Fibroblast of lung (primary cell): ENCODE data around the gene TGIF1. TPM values are rescaled to one million over a fixed set of nuclear protein-coding genes. Genes with fewer than 3 reads are reported as not detected.

ENCODE experiments used
- DNase-seq, 2 donors: peaks; one replicate each; pipeline versions ENCODE4 v3.0.0 to v3.0.0-alpha.2; 2010; ENCODE audit warnings: low read depth in 2 of 2
- H2AFZ ChIP-seq: 2 replicates; pipeline ENCODE4 v1.5.1; 2012; ENCODE audit warnings: low read length, control low read depth, inconsistent platforms
- H3K27ac ChIP-seq: 2 replicates; pipeline ENCODE4 v1.5.1; 2011; ENCODE audit warnings: low read length, control low read depth; ENCODE audit not compliant: insufficient read depth
- H3K27me3 ChIP-seq: 2 replicates; pipeline ENCODE4 v1.5.1; 2011; ENCODE audit warnings: mild to moderate bottlenecking, low read length; ENCODE audit not compliant: control insufficient read depth, insufficient read depth
- H3K36me3 ChIP-seq: 2 replicates; pipeline ENCODE4 v1.5.1; 2011; ENCODE audit warnings: low read length; ENCODE audit not compliant: control insufficient read depth, insufficient read depth
- H3K4me1 ChIP-seq: 2 replicates; pipeline ENCODE4 v1.5.1; 2011; ENCODE audit warnings: low read length; ENCODE audit not compliant: control insufficient read depth, insufficient read depth; ENCODE audit errors: extremely low read depth
- H3K4me2 ChIP-seq: 2 replicates; pipeline ENCODE4 v1.5.1; 2011; ENCODE audit warnings: low read length, control low read depth; ENCODE audit not compliant: insufficient read depth; ENCODE audit errors: extremely low read depth
- H3K4me3 ChIP-seq, 4 experiments: fragments of 200-600 bp in 1 of 4; sonication (generic) in 1 of 4; replicated peaks in 1 of 4; 2 replicates each; pipeline ENCODE4 v1.5.1; 2011 to 2016; ENCODE audit warnings: low read length in 4 of 4, low read depth in 3 of 4, mild to moderate bottlenecking in 3 of 4, control low read depth in 2 of 4, inconsistent platforms in 1 of 4, mixed read lengths in 1 of 4; ENCODE audit not compliant: insufficient read depth in 1 of 4; ENCODE audit errors: control extremely low read depth in 1 of 4
- H3K79me2 ChIP-seq: 2 replicates; pipeline ENCODE4 v1.5.1; 2012; ENCODE audit warnings: mild to moderate bottlenecking, low read length, inconsistent platforms; ENCODE audit not compliant: control insufficient read depth, insufficient read depth
- H3K9ac ChIP-seq: 2 replicates; pipeline ENCODE4 v1.5.1; 2011; ENCODE audit warnings: mild to moderate bottlenecking, low read length, control low read depth; ENCODE audit not compliant: insufficient read depth
- H3K9me3 ChIP-seq: 2 replicates; pipeline ENCODE4 v1.5.1; 2012; ENCODE audit warnings: low read depth, low read length; ENCODE audit not compliant: control insufficient read depth, insufficient read depth
- H4K20me1 ChIP-seq: 2 replicates; pipeline ENCODE4 v1.5.1; 2011; ENCODE audit warnings: low read length; ENCODE audit not compliant: control insufficient read depth, insufficient read depth; ENCODE audit errors: extremely low read depth
- EZH2 ChIP-seq: IDR thresholded peaks from 2 replicates; pipeline ENCODE4 v1.5.1; 2012; ENCODE audit warnings: low read length, control low read depth, mild to moderate bottlenecking; ENCODE audit errors: missing control alignments
- polyA plus RNA-seq, 2 donors: library from polyadenylated mRNA; depleted of rRNA in 1 of 2; stranded (reverse) in 1 of 2; unstranded in 1 of 2; fragments of >200 nt; gene quantifications; 2 replicates each; pipeline ENCODE4 v1.2.1, GENCODE V29; 2011 to 2012; ENCODE audit warnings: missing spikeins in 1 of 2
- total RNA-seq: library from RNA; depleted of rRNA; stranded (reverse); fragments of >200 nt; gene quantifications from 2 replicates; pipeline ENCODE4 v1.2.1, GENCODE V29; 2014
- TF ChIP-seq, protein P1 (sequence below), 2 donors: IDR thresholded peaks in 1 of 2; conservative IDR thresholded peaks in 1 of 2; 1 replicate in 1 of 2; 2 replicates in 1 of 2; pipeline ENCODE4 v1.5.1; 2011 to 2012; ENCODE audit warnings: low read length in 2 of 2, control low read depth in 1 of 2, inconsistent platforms in 1 of 2, low read depth in 1 of 2, mild to moderate bottlenecking in 1 of 2

TGIF1 gene
- total and polyA plus RNA-seq, 2 donors (not counting 1 experiment from before 2014, with no cell fraction given): 64.7 to 157 TPM

DNA sequence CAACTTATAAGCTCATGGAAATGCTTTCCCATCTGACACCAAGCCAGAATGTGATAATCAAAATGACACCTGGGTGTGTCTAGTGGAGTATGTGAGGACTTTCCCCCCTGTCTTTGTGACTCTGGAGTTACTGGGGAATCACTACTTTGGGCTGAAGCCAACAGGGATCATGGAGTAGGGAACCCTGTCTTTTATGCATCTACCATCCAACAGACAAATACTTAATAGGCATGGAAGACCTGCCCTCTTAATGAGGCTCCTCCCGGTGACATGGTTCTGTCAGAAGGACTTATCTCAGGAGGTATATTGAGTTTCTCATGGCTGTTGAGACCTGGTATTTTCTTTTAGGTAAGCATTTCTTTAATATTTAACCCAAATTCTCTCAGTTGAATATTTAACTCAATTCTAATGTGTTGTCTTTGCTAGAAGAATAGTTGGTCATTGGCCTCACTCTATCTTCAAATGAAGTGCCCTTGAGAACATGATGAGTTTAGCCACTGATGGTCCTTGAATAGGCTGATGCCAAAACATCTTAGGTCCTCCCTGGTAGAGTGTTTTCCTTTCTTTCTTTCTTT is 42.1 kb downstream of the TGIF1 start:
- no peak overlapping the region for H2AFZ ChIP-seq

DNA sequence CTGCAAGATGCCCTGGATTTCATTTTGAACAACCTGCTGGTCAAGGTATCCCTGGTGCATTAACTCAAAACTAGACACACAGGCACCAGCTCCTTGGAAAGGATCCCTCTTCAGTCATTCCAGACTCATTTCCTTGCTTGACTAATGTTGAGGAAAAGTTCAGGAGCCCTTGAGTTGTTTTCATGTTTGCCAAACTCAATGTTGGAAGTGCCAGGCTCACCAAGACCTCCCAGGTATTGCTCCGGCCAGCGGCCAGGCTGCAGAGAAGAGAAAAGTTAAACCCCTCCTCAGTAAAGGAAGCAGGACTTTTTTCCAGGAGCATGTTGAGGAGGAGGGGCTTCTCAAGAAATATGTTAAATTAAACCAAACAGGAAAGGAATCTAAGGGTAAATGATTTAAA is 42.7 kb downstream of the TGIF1 start:
- Histone ChIP-seq H3K4me1 (no peaks in the 10 kb centered on the region), H3K27me3 (no peaks in the 10 kb centered on the region), H3K36me3 (no peaks in the 10 kb centered on the region), H3K4me2 (no peak overlapping the region), H3K9me3 (no peaks in the 10 kb centered on the region), H4K20me1 (no peaks in the 10 kb centered on the region), H3K79me2 (no peaks in the 10 kb centered on the region), H3K27ac (no peak overlapping the region), H3K4me3 (no peak overlapping the region), H2AFZ (no peak overlapping the region), H3K9ac (no peak overlapping the region)
- DNase-seq: no peak
- TF ChIP-seq, protein P1, sequence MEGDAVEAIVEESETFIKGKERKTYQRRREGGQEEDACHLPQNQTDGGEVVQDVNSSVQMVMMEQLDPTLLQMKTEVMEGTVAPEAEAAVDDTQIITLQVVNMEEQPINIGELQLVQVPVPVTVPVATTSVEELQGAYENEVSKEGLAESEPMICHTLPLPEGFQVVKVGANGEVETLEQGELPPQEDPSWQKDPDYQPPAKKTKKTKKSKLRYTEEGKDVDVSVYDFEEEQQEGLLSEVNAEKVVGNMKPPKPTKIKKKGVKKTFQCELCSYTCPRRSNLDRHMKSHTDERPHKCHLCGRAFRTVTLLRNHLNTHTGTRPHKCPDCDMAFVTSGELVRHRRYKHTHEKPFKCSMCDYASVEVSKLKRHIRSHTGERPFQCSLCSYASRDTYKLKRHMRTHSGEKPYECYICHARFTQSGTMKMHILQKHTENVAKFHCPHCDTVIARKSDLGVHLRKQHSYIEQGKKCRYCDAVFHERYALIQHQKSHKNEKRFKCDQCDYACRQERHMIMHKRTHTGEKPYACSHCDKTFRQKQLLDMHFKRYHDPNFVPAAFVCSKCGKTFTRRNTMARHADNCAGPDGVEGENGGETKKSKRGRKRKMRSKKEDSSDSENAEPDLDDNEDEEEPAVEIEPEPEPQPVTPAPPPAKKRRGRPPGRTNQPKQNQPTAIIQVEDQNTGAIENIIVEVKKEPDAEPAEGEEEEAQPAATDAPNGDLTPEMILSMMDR (conservative IDR thresholded peaks at IDR 0.05 in 1 of 2, IDR thresholded peaks at IDR 0.05 in 1 of 2; ENCODE audit: low read depth in 1 of 2, low read length in 2 of 2): no peak
- no peak for TF ChIP-seq EZH2

More for the DNA sequence above, 42.1 kb downstream of the TGIF1 start:
- Histone ChIP-seq H3K27ac (no peak overlapping the region), H3K9me3 (no peaks in the 10 kb centered on the region), H3K79me2 (no peaks in the 10 kb centered on the region), H3K4me3 (no peak overlapping the region), H3K4me1 (no peaks in the 10 kb centered on the region), H3K9ac (no peak overlapping the region), H3K27me3 (no peaks in the 10 kb centered on the region), H3K4me2 (no peak overlapping the region), H4K20me1 (no peaks in the 10 kb centered on the region), H3K36me3 (no peaks in the 10 kb centered on the region)
- TF ChIP-seq, protein P1 (conservative IDR thresholded peaks at IDR 0.05 in 1 of 2, IDR thresholded peaks at IDR 0.05 in 1 of 2; ENCODE audit: low read depth in 1 of 2, low read length in 2 of 2): no peak
- no peak for TF ChIP-seq EZH2
- no peak for DNase-seq

DNA sequence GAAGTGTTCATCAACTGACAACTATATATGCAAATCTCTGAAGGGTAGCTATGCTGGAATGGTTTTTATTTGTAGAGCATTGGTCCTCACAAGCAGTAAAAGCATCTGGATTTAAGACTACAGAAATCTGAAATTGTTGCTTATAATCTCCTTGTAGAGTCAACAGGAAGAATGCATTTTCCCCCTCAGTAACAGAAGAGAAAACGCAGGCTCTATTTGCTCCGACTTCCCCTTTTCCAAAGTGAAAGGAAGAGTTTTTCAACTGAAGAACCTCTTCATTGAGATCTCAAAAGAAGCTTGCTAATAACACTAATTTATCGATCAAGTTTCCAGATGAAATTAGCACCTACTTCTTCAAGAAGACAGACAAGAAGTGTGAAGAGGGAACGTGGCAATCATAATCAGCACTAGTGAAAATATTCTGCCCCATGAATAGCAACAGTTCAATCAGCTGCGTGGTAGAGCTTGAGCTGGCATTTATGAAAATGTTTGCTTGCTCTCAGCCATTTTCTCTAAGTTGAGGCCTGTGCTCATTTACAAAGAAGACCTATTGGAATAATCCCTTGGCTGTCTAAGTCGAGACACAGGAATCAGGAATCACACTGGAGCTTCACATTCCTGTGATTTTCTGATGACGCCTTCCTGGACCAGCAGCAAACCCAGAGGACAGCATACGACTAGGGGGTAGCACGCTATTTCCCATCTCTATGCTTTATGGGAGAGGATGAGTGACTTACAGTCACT is 43.7 kb downstream of the TGIF1 start:
- Histone ChIP-seq H3K9ac (no peak overlapping the region), H3K9me3 (no peaks in the 10 kb centered on the region), H3K27ac (no peak overlapping the region), H4K20me1 (no peaks in the 10 kb centered on the region), H3K4me3 (no peak overlapping the region), H2AFZ (no peak overlapping the region), H3K4me1 (no peaks in the 10 kb centered on the region), H3K4me2 (no peak overlapping the region), H3K27me3 (no peaks in the 10 kb centered on the region), H3K79me2 (no peaks in the 10 kb centered on the region), H3K36me3 (no peaks in the 10 kb centered on the region)
- no peak for TF ChIP-seq EZH2
- TF ChIP-seq, protein P1 (conservative IDR thresholded peaks at IDR 0.05 in 1 of 2, IDR thresholded peaks at IDR 0.05 in 1 of 2; ENCODE audit: low read depth in 1 of 2, low read length in 2 of 2): no peak
- no peak for DNase-seq
